Fibroblast of the aortic adventitia (primary cell): ENCODE results near the gene TSPAN31. TPM values are rescaled to one million over a fixed set of nuclear protein-coding genes. Genes with fewer than 3 reads are reported as not detected.

Experiments
- DNase-seq: peaks from one replicate; pipeline ENCODE4 v3.0.0-alpha.2; 2010; ENCODE audit warnings: low read depth
- H3K4me3 ChIP-seq: 2 replicates; pipeline ENCODE4 v1.5.1; 2011; ENCODE audit warnings: low read depth, mild to moderate bottlenecking, control low read depth, low read length, moderate library complexity
- CTCF ChIP-seq: IDR thresholded peaks from 2 replicates; pipeline ENCODE4 v1.5.1; 2011; ENCODE audit warnings: mild to moderate bottlenecking, low read length, control low read depth, inconsistent platforms; ENCODE audit not compliant: insufficient read depth
- total RNA-seq: library from RNA; depleted of rRNA; stranded (reverse); fragments of >200 nt; gene quantifications from 2 replicates; pipeline ENCODE4 v1.2.3, GENCODE V29; 2012; ENCODE audit warnings: low replicate concordance

Gene TSPAN31
- total RNA-seq, 1 donor, result 43.9 TPM

DNA sequence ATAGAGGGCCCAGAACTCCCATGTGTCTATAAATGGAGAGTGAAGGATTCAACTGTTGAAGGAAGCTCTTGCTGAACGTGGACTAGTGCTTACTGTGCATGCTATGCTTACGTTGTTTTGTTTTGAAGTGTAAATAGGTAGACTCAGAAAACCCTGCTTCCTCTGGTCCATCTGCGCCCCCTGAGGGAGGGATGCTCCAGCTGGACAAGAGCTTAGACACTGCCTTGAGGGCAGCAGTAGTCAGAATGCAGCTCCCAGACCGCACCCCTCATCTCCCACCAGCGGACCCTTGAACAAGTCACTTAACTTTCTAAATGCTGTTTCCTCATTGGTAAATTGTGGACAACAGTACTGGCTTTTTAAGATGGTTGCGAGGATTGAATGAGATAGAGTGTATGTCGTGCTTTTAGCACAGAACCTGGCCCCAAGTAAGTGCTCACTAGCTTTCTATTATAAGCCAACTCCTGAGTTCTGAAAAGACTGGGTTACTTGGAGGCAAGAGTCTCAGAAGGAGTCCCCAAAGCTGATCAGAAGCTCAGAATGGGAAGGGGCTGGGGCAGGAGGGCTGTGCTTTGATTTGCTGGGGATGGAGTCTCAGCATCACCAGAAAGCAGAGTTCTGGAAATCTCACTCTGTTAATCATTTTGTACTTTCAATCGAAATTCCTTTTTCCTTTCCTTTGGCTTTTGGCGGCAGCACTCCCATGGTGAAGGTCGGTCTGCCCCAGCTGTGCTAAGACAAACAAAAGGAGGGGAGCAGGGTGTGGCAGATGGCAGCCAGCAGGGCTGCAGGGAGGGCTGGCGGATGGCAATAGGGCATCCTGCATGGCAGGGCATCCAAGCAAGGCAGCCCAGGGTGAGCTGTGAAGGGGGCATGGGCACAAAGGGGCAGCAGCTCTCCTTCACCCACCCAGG, 21.9 kb upstream of the TSPAN31 start:
- no peak overlapping the region for H3K4me3 ChIP-seq
- no peak for DNase-seq
- TF ChIP-seq CTCF, result no peak

DNA sequence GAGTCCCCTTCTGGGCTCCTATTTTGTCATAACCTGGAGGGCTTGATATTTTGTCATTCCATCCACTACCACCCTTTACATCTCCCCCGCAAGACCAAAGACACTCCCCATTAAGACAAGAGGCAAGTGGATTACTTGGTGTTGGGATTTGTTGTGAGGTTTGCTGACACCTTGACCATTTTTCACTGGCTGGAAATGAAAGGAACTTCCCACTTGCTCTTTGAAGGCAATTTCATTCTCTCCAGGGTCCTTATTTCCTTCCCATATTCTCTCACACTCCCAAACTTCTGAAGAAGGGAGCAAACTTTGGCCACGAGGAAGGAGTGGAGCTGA, 21.2 kb upstream of the TSPAN31 start:
- no peak for TF ChIP-seq CTCF
- no peak for DNase-seq
- no peak overlapping the region for H3K4me3 ChIP-seq

- TF ChIP-seq CTCF, result no peak
- no peak for DNase-seq
- no peak overlapping the region for H3K4me3 ChIP-seq
Observed at GRCh38 chr12:57724003-57724935, 20.6 kb upstream of the TSPAN31 start.

DNA sequence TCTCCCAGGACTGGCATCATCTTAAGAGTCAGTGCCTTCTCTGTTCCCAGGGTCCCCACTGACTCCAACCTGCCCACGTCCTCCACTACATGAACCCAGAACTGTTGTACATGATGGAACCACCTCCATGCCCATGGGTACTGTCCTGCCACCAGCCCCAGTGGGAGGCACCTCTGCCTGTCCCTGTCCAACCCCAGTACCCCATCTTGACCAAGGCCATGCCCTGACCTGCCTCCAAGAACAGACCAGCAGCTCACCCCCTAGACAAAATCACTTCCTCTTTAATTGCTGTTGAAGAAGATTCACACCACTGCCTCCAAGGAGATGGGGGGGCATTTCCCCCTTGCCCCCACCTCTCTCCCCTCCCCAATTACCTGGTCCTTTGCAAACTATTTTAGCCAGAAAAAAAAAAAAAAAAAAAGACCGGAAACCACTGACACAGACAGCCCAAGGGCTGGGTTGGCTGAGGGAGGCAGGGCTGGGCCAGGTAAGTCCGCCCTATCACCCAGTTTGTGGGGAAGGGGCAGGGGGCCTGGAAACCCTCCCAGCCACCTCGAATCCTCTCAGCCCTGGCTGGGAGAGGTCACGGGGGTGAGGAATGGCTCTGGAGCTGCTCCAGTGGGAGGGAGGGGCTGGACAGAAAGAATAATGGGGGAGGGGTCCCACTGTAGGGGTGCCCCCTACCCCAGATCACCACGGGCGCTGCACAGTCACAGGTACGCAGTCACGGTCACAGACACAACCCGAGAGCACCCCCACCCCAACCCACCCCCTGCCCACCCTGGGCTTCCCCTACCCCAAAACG, 19.7 kb upstream of the TSPAN31 start:
- no peak for TF ChIP-seq CTCF
- H3K4me3 ChIP-seq, result no peak overlapping the region
- no peak for DNase-seq

DNA sequence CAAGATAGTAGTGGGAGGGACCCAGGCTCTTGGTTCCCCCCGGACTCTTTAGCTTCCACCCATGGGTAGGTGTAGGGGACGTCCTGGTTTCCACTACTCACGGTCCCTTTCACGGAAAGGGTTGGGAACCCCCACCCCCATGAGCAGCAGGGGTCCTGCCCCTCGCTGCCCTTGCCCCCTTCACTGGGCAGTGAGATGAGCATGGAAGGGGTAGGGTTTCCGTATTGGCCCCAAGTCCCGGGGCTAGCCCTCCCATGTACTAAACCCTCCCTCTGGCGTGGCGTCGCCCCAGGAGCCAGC, 19.0 kb upstream of the TSPAN31 start:
- TF ChIP-seq CTCF, result no peak
- DNase-seq, result no peak
- peak overlapping the region; percentile 87 for H3K4me3 ChIP-seq

DNA sequence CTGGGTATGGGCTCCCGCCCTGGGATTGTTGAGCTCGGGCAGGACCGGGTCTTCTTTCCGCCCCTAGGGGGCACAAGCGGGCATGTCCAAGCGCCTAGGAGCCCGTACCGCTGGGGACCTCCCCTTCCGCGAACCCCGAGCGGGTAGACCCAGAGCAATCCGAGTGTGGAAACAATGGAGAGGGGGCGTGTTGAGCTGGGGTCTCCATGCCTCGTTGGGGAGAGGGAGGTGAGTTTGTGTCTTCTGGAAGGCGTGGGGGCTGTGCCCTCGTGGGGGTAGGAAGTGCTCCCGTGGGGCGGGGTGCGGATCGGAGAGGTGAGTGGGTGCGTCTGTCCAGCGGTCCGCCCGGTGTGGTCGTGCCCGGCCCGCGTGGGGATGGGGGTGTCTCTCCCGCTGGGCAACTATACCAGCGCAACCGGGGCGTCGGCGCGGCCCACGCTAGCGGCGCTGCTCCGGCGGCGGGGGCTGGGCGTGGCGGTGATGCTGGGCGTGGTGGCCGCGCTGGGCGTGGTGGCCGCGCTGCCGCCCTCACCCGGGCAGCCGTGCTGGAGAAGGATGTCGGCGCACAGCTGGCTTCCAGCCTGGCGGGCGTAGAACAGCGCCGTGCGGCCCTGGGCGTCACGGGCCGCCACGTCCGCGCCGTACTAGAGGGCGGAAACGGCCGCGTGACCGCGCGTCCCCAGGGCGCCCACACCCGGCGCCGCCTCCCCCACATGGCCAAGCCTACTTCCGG, 18.5 kb upstream of the TSPAN31 start:
- peak; percentile 82 for DNase-seq
- peak; percentile 88 for TF ChIP-seq CTCF

More for the DNA sequence above, 18.5 kb upstream of the TSPAN31 start:
- H3K4me3 ChIP-seq, result peak overlapping the region; percentile 87
